ENCODE data around the gene ADI1. TPM values are rescaled to one million over a fixed set of nuclear protein-coding genes. Genes with fewer than 3 reads are reported as not detected.
A peak's percentile ranks its signal among the peaks of the same experiment; 100 is the strongest.

ADI1 gene
- polyA plus RNA-seq, 3 donors from 2014 or later, result 31.0 to 66.1 (median 52.2) TPM

- no peak for DNase-seq
- Mint-ChIP-seq H3K27me3 (ENCODE audit: low read depth in 3 of 3) (peaks cover 0 to 4% (median 3%) of the 10 kb centered on the region in 3 donors), H3K36me3 (peaks cover 0 to 25% (median 14%) of the 10 kb centered on the region in 3 donors), H3K4me1 (peaks cover 0 to 6% of the 10 kb centered on the region in 2 donors), H3K9me3 (no peaks in the 10 kb centered on the region), H3K4me3 (no peak overlapping the region), H3K27ac (peak overlapping the region in 1 of 6 donors; percentile 18)
Observed at GRCh38 chr2:3464401-3465005, 54.8 kb downstream of the ADI1 start.

- peaks cover 0 to 4% (median 3%) of the 10 kb centered on the region in 3 donors for H3K27me3 Mint-ChIP-seq (ENCODE audit: low read depth in 3 of 3)
- H3K9me3 Mint-ChIP-seq, result no peaks in the 10 kb centered on the region
- peaks cover 0 to 25% (median 14%) of the 10 kb centered on the region in 3 donors for H3K36me3 Mint-ChIP-seq
- H3K4me3 Mint-ChIP-seq, result no peak overlapping the region
- H3K27ac Mint-ChIP-seq, result no peak overlapping the region
- no peak for DNase-seq
- peaks cover 0 to 6% of the 10 kb centered on the region in 2 donors for H3K4me1 Mint-ChIP-seq
Observed at GRCh38 chr2:3463944-3464343, 55.4 kb downstream of the ADI1 start.

DNA sequence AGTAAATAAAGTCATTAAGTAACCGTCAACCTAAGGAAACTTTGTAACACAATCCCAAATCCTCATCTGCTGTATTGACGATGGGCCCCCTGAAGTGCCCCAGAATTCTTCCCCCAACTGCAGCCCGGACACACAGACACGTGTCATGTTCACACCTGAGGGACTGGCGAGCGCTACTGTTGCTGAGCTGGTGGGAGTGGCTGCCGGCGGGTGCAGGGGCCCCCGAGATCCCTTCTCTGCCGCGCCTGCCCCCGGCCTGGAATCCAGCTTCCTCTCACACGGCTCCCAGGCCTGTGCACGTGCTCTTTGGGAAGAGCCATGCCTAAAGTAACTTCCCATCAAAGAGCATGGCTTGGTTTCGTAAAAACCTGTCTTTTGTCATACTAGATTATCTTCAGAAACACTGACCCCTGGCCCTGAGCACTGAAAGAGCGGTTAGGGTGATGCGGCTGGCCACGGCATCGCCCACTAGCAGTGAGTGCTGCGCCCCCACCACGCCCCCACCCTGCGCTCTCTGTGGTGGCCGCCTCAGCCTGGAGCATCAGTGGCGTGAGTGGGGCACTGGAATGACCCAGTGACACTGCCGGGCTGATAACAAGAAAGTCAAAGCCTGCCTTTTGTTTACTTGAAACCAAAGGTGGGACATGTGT, 56.0 kb downstream of the ADI1 start:
- DNase-seq, result no peak
- Mint-ChIP-seq H3K4me3 (no peak overlapping the region), H3K36me3 (peaks cover 4 to 28% (median 15%) of the 10 kb centered on the region in 3 donors), H3K27me3 (ENCODE audit: low read depth in 3 of 3) (peaks cover under 1 to 4% (median 3%) of the 10 kb centered on the region in 3 donors), H3K9me3 (no peaks in the 10 kb centered on the region), H3K4me1 (peaks cover 0 to 6% of the 10 kb centered on the region in 2 donors), H3K27ac (no peak overlapping the region)

GRCh38 chr2:3462493-3463104, 56.7 kb downstream of the ADI1 start:
- Mint-ChIP-seq H3K9me3 (no peaks in the 10 kb centered on the region), H3K4me1 (peaks cover 0 to 6% of the 10 kb centered on the region in 2 donors), H3K36me3 (peaks cover 5 to 22% (median 9%) of the 10 kb centered on the region in 3 donors), H3K27me3 (ENCODE audit: low read depth in 3 of 3) (peaks cover 2% of the 10 kb centered on the region in 3 donors), H3K27ac (no peak overlapping the region), H3K4me3 (no peak overlapping the region)
- no peak for DNase-seq

- H3K4me1 Mint-ChIP-seq, result peaks cover 0 to 6% of the 10 kb centered on the region in 2 donors
- H3K9me3 Mint-ChIP-seq, result no peaks in the 10 kb centered on the region
- peaks cover 2% of the 10 kb centered on the region in 3 donors for H3K27me3 Mint-ChIP-seq (ENCODE audit: low read depth in 3 of 3)
- H3K4me3 Mint-ChIP-seq, result no peak overlapping the region
- H3K36me3 Mint-ChIP-seq, result peaks cover 5 to 18% (median 9%) of the 10 kb centered on the region in 3 donors
- peak; percentile 16 to 38 (median 31) for DNase-seq
- H3K27ac Mint-ChIP-seq, result peak overlapping the region in 2 of 6 donors; percentile 10 to 49
Observed at GRCh38 chr2:3461801-3462492, 57.4 kb downstream of the ADI1 start.

DNA sequence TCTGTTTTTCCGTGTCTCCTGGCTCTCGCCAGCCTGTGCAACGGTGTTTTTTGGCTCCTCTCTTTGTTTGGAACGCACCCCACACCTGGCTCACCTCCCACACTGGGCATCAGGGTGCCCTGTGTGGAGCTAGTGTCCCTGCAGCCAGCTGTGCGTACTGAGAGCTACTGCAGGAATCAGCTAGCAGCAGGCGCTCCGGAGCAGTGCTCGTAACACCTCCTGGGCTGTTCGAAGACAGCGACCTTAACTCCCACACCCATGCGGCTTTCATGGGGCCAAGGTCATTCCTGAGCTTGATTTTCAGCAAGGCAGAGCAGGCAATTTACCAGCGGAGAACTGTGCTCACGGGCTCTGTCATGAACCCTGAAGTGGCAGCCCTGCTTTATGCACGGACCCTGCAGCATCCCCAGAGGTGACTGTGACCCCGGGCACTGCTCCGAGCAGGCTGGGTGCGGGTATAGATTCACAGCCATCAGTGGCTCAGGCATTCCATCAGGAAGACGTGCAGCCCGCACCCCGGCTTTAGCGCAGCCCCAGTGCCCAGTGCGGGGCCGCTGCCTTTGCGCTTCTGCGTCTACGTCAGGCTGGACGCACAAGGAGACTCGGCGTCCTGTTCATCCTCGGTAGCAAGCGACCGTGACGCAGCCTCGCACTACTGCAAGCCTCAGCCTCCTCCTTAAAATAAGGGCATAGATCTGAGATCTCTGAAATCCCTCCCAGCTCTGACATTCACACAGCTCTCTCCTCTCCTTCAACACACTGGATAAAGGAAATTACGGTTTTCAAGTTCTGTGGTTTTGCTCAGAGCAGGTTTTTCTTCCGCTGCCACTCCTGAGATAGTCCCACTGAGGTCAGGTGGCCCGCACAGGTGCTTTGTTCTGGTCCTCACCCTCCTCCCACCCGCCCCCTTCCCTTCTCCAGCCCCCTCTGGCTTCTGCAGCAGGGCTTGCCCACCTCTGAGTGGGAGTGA, 58.2 kb downstream of the ADI1 start:
- Mint-ChIP-seq H3K36me3 (peaks cover 5 to 15% (median 9%) of the 10 kb centered on the region in 3 donors), H3K4me3 (no peak overlapping the region)

GRCh38 chr2:3460156-3460555, 59.2 kb downstream of the ADI1 start:
- H3K36me3 Mint-ChIP-seq, result peaks cover 5 to 19% (median 9%) of the 10 kb centered on the region in 3 donors
- DNase-seq, result no peak
- H3K4me3 Mint-ChIP-seq, result no peak overlapping the region

More for the DNA sequence above, 58.2 kb downstream of the ADI1 start:
- no peak for DNase-seq
- H3K4me1 Mint-ChIP-seq, result peaks cover 0 to 6% of the 10 kb centered on the region in 2 donors
- peaks cover 2% of the 10 kb centered on the region in 3 donors for H3K27me3 Mint-ChIP-seq (ENCODE audit: low read depth in 3 of 3)
- H3K27ac Mint-ChIP-seq, result no peak overlapping the region
- no peaks in the 10 kb centered on the region for H3K9me3 Mint-ChIP-seq

DNA sequence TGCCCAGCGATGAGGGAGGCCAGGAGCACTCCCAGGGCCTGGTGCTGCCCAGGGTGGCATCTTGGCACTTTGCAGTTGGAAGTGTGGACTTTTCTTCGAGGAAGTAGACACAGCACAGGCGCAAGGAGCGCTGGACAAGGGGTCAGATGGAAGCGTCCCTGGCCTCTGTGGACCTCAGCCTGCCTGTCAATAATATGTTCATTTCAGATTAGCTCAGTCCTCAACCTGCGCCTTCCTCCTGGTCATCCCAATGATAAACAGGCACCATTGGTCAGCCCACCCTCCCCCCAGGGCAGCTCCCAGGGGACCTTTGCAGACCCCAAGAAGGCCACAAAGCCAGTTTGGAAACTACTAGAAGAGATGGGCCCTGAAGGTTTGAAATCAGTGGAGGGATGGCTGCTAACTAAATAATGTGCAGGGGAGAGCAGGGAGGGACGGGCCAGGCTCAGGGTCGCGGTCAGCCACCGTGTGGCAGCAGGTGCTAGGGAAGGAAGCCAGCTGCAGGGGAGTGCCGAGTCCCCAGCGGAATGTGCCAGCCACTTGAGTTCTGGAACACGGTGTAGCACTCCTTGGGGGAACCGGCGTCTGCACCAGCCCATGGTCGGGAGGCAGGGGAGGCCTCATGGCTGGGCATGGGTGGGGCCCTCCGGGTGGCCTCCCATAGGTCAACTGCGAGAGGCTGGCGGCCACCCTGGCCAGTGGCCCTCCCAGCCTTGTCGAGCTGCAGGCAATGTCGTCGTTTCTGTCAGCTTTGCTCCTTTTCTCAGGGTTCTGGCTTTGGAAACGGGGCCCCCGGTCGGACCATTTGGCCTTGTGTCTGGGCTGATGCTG, 59.9 kb downstream of the ADI1 start:
- peaks cover 5 to 19% (median 9%) of the 10 kb centered on the region in 3 donors for H3K36me3 Mint-ChIP-seq
- no peak overlapping the region for H3K4me3 Mint-ChIP-seq
- no peak overlapping the region for H3K27ac Mint-ChIP-seq
- no peaks in the 10 kb centered on the region for H3K9me3 Mint-ChIP-seq
- H3K4me1 Mint-ChIP-seq, result peaks cover 0 to 6% of the 10 kb centered on the region in 2 donors
- H3K27me3 Mint-ChIP-seq (ENCODE audit: low read depth in 3 of 3), result peaks cover 0 to 2% (median 2%) of the 10 kb centered on the region in 3 donors
- no peak for DNase-seq

More at GRCh38 chr2:3460156-3460555, 59.2 kb downstream of the ADI1 start:
- no peaks in the 10 kb centered on the region for H3K9me3 Mint-ChIP-seq
- H3K27me3 Mint-ChIP-seq (ENCODE audit: low read depth in 3 of 3), result peaks cover 2% of the 10 kb centered on the region in 3 donors
- H3K4me1 Mint-ChIP-seq, result peaks cover 0 to 6% of the 10 kb centered on the region in 2 donors
- H3K27ac Mint-ChIP-seq, result peak overlapping the region in 1 of 6 donors; percentile 4

GRCh38 chr2:3458396-3459184, 60.7 kb downstream of the ADI1 start:
- Mint-ChIP-seq H3K27ac (peak overlapping the region in 1 of 6 donors; percentile 23), H3K36me3 (peaks cover 4 to 16% (median 5%) of the 10 kb centered on the region in 3 donors), H3K4me3 (no peak overlapping the region), H3K4me1 (peaks cover 0 to 6% of the 10 kb centered on the region in 2 donors), H3K27me3 (ENCODE audit: low read depth in 3 of 3) (peaks cover 0 to 2% (median 2%) of the 10 kb centered on the region in 3 donors), H3K9me3 (no peaks in the 10 kb centered on the region)
- DNase-seq, result no peak

DNA sequence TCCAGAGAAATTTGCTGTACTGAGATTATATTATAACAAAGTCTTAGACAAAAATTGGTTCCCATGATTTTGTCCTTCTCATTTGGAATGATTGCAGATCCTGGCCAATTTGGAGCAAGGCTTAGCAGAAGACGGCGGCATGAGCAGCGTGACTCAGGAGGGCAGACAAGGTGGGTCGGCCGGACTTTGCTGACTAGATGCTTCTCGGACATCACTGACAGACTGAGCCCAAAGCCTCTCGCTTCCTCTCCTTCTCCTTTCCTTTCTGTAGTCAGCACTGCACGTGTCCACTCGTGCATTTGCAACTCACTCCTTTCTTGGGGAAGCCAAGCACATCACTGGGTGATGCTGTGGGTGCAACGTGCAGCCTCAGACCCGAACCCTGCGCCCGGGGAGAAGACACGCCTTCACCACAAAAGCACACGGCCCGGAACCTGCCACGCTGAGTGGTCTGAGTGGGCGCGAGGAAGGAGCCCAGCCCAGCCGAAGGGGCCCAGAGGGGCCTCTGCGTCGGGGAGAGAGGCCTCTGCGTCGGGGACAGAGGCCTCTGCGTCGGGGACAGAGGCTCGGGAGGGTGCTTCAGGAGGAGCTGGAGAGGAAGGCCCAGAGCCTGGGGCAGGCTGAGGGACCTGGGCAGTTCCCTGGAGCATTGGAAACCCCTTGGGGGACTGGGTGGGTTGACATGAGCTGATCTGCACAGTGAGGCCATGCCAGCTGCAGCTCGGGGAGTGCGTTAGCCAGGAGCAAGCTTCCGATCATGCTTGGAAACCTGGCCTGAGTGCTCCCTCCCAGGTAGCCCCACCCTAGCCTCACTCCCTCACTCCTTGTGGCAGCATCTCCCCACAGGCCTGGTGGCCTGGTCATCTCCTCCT, 61.6 kb downstream of the ADI1 start:
- no peaks in the 10 kb centered on the region for H3K9me3 Mint-ChIP-seq
- H3K4me1 Mint-ChIP-seq, result peaks cover 0 to 6% of the 10 kb centered on the region in 2 donors
- no peak overlapping the region for H3K27ac Mint-ChIP-seq
- peaks cover 4 to 16% (median 5%) of the 10 kb centered on the region in 3 donors for H3K36me3 Mint-ChIP-seq
- no peak for DNase-seq
- no peak overlapping the region for H3K4me3 Mint-ChIP-seq
- H3K27me3 Mint-ChIP-seq (ENCODE audit: low read depth in 3 of 3), result peaks cover 0 to 2% (median 0%) of the 10 kb centered on the region in 3 donors

- Mint-ChIP-seq H3K4me3 (no peak overlapping the region), H3K9me3 (no peaks in the 10 kb centered on the region)
Observed at GRCh38 chr2:3456125-3456524, 63.2 kb downstream of the ADI1 start.

More at GRCh38 chr2:3456125-3456524, 63.2 kb downstream of the ADI1 start:
- DNase-seq, result no peak
- no peaks in the 10 kb centered on the region for H3K4me1 Mint-ChIP-seq
- peaks cover 0 to 2% (median 0%) of the 10 kb centered on the region in 3 donors for H3K27me3 Mint-ChIP-seq (ENCODE audit: low read depth in 3 of 3)
- peaks cover 4 to 13% (median 5%) of the 10 kb centered on the region in 3 donors for H3K36me3 Mint-ChIP-seq
- peak overlapping the region in 1 of 6 donors; percentile 12 for H3K27ac Mint-ChIP-seq

Data from immature natural killer cell (primary cell).